Fibroblast of skin of right quadriceps (primary cell): ENCODE measurements around the gene JARID2.
"Not testable (repeated sequence)": the region's sequence is repeated elsewhere in the genome, so short reads cannot be mapped to it uniquely, and the experiment has no call there.

Experiments used
- DNase-seq: peaks from one replicate; pipeline ENCODE4 v3.0.0-alpha.2; 2013

The JARID2 gene

DNA sequence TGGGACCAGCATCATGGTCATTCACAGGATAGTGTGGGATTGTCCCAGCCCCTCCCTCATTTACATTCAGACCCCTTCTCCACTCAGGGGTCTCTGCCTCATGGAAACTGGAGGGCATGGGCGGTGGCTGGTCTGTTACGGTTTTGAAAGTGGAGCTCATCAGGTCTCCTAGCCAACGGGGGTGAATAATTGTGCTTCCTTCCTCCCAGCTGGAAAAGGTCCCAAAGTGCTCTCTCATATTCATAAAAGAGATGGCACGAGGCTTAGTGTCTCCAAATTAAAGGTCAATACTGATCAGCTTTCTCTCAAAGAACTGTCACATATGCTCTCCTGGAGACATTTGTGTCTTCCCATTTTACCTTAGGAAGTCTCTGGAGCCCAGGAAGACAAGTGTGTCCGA is 19.9 kb downstream of the JARID2 start:
- no peak for DNase-seq

DNA sequence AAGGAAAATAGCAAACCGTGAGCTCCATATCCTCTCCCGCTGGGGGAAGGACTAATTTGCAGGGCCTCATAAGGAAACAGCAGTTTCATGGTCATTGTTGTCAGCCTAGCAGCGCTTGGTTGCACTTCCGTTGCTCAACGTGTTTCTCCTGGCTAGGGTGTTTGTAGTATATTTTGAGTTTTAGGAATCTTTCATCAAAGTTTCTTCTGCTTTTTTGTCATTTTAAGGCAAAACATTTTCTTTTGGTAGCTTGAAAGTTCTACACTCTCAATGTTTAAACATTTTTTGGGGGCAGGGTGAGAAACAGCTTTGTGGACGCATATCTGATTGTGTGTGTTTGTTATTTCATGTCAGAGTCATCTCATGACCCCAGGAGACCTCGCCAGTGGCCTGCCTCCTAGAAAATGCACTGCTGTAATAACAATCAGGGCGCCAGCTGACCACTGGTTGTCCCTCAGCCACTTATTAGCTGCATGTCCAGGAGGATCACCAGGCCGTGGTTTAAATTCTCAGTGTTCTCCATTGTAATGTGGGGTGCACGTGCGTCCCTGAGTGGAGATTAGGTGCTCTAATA is 20.6 kb downstream of the JARID2 start:
- DNase-seq, result no peak

DNA sequence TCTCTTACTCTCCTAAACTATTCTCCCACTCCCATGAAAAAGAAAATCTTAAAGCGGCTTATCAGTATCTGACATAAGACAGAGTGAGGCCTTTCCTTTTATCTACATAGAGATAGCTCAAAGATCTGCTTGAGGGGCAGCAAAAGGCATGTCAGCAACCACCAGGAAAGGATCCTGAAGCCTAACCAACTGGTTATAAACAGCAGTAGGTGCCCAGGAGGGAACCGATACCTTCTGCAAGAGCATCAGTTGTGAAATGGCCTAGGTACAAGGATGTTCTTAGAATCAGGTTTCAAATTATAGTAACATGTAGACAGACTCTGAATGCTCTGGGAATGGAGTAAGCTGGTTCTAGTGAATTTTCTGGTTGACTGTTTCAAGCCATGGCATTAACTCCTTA is 21.4 kb downstream of the JARID2 start:
- no peak for DNase-seq

- no peak for DNase-seq
Measured at GRCh38 chr6:15268137-15268908, 22.5 kb downstream of the JARID2 start.

DNA sequence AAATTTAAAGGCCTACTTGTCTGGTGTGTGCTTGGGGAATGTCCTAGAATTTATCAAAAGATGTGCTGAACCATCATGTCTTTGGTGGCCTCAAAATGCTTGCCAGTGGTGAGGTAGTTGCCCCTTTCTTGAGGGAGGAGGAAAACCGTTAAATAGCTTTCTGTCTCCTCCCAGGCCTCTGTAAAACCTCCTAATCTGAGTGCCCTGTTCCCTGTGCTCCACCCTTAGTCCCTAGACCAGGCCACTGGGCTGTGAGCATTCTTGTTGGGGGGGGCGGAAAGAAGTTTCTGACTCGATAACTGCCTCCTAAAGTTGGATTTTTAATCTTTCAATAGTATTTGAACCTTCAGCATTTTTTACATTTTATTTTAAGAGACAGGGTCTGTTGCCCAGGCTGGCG is 23.1 kb downstream of the JARID2 start:
- no peak for DNase-seq

DNA sequence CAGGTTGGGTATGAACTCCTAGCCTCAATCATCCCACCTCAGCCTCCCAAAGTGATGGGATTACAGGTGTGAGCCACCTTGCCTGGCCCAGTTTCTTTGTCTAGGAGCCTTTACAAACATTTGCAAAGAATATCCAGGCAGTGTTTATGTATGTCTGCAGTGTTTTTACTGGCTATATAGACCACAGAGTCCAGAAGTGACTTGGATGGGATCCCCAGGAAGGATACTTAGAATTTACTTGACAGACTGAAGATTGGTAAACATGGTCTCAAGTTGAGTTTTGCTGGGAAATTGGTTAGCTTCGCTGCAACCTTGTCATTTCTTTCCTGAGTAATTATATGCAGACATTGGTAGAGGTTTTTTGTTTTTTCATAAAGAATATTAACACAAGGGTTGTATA is 23.8 kb downstream of the JARID2 start:
- no peak for DNase-seq

DNA sequence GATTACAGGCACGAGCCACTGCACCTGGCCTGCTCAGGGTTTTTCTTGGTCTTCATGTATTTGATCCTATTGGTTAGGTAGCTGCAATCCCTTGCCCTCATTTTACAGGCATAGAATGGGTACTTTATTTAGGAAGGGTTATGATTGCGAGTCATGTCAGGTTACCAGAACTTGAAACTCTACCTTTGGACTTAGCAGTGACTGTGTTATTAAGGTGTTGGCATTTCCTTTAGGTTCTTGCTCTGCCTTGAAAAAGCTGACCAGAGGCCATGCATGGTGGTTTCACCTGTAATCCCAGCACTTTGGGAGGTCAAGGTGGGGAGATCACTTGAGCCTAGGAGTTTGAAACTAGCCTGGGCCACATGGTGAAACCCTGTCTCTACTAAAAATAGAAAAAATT is 24.5 kb downstream of the JARID2 start:
- DNase-seq, result no peak

DNA sequence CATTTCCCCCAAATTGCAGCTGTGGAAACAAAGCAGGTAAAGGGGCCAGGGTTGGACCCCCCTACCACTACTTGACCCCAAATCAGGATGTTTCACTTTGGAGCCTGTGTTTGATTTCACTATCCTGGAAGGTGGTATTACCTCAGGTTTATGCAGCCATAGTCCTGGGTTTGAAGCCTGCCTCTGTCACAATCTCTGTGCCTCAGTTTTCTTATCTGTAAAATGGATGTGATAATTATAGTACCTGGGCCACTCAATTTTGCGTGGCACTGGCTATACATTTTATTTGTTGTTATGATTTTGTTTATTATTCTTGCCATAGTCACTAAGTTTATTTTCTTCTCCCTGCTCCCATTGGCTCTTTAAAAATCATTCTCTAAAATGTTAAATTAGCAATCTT is 26.7 kb downstream of the JARID2 start:
- no peak for DNase-seq

GRCh38 chr6:15274692-15275387 is 29.0 kb downstream of the JARID2 start:
- DNase-seq, result no peak

DNA sequence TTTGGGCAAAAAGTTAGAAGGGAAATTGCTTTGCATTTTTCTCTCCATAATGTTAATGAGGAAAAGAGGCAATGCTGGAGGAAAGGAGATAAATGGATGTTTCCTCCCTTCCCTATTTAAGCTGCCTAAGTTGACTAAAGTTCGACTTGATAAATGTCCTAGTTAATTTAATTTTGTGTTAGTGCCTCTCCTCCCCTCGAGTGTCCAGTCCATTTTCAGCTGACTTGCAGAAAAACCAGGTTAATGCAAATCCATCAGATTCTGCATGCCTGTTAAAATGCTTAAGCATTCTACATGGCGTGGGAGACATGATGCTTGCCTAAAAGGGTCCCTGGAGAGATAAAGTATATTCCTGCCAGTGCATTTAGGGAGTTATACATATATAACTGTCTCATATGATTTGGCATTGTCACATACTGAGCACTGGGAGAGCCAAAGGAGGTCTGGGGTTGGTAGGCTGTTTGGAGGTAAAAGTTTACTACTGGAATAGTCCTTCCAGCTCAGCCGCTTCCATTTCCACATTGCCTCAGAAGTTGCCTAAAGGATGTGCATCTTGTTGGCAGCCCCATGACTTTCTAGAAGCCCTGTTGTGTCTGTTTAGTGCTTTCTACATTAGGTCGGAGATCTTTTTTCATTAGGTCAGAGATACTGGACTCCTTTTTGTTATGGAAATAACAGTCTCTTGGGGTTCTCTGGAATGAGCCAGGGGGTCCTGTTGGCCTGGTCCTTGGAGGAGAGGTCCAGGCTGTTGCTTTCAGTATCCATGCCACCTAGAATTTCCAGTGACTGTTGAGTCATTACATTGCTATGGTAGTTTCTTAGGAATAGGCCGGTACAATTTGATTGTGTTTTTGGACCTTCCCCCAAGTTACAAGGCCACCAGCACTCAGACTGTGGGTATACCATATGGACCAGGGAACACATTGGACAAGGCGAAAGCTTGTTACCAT is 30.4 kb downstream of the JARID2 start:
- no peak for DNase-seq

DNA sequence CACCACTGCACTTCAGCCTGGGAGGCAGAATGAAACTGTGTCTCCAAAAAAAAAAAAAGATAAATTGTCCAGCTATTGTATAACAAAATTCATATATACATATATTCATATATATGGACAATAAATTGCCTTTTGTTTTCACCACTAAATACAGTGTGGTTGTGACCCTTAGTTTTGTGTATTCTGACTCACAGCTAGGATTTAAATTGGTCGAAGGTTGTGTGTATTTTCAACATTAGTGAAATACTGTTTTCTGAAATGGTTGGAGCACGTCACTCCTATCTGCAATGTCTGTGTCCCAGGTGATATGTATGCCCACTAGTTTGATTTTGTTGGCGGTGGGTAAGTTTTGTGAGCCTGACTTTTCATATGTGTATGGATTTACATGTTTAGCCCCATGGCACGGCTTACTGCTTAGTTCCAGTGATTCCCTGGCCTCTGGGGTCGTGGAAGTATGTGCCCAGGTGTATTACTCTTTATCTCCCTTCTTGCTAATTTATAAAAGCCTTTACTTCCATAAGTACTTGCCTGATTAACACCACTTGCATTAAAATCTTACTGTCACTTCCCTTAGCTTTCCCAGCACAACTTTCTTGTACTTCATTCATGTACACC is 33.3 kb downstream of the JARID2 start:
- DNase-seq, result no peak

- DNase-seq, result no peak
Measured at GRCh38 chr6:15280028-15280427, 34.2 kb downstream of the JARID2 start.

- no peak for DNase-seq
Measured at GRCh38 chr6:15280961-15281360, 35.1 kb downstream of the JARID2 start.

DNA sequence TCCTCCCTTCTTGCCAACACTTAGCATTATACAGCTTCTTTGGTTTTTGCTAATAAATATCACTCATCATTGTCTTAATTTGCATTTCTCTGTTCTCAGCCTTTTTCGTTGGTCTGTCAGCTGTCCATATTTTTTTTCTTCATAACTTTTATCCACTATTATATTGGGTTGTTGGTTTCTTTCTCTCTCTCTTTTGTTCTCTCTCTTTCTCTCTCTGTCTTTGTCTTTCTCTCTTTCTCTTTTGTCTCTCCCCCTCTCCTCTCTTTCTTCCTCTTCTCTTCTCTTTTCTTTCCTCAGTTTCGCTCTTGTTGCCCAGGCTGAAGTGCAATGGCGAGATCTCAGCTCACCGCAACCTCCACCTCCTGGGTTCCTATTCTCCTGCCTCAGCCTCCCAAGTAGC is 36.5 kb downstream of the JARID2 start:
- no peak for DNase-seq

DNA sequence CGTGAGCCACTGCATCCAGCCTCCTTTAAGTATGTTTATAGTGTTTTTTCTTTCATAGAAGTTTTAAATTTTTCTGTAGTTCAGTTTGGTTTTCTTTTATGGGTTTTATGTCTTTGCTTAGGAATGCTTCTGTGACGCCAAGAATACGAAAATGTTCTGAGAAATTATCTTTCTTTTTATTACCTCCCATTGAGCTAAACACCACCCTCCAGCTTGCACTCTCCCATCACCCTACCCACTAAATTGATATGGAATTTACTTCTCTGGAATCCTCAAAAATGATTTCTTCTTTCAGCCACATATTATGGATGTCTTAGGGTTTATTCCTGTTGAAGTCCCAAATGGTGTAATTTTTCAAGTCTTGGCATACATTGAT is 38.1 kb downstream of the JARID2 start:
- peak; percentile 80 for DNase-seq

GRCh38 chr6:15284743-15285142 is 38.9 kb downstream of the JARID2 start:
- peak; percentile 65 for DNase-seq

GRCh38 chr6:15285682-15286294 is 39.9 kb downstream of the JARID2 start:
- peak; percentile 49 for DNase-seq

DNA sequence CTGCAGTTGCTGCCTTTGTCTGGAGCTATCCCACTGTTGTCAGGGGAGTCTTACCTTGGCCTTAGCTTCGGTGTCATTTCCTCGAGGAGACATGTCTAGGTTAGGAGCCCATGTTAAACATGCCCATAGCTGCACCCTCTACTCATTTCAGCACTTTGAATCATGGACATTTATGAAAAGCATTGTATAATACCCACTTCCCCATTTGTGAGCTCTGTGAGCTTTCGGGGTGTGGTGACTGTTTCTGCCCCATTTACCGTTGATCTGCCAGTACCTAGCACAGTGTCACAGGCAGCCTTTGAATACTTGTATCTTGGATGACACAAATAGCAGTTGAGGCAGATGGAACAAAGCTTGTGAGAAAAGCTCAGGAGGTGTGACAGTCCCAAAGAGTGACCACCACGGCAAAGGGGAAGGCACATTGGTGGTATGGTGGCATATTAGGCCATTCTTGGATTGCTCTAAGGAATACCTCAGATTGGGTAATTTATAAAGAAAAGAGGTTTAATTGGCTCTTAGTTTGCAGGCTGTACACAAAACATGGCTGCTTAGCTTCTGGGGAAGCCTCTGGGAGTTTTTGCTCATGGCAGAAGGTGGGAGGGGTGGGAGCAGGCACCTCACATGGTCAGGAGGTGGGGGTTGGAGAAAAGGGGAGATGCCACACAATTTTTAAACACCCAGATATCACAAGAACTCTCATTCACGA is 42.0 kb downstream of the JARID2 start:
- no peak for DNase-seq

DNA sequence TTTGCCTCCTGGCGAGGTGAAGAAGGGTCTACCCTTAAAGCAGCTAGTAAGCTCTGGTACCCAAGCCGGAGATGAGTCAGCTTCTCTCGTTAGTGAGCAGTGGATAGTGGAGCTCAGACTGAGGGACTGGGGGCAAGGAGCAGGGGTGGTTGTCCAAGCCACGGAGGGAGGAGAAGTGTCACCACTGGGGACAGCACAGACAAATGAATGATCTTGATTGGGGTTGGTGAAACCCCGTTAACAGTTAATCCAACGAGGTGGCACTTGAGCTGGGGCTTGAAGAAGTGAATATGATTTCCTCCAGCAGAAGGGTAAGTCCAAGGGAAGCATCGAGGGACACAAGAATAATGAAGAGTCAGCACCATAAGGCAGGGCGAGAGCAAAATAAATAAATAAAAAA is 43.0 kb downstream of the JARID2 start:
- DNase-seq, result no peak

DNA sequence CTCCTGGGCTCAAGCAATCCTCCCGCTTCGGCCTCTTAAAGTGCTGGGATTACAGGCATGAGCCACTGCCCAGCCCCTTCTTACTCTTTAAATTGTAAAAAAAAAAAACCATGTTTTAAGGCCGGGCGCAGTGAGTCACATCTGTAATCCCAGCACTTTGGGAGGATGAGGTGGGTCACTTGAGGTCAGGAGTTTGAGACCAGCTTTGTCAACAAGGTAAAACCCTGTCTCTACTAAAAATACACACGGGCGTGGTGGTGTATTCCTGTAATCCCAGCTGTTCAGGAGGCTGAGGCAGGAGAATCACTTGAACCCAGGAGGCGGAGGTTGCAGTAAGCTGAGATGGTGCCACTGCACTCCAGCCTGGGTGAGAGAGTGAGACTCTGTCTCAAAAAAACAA is 43.6 kb downstream of the JARID2 start:
- not testable (repeated sequence) for DNase-seq

GRCh38 chr6:15290067-15290680 is 44.3 kb downstream of the JARID2 start:
- DNase-seq, result no peak
